Osteocyte (in vitro differentiated cells): ENCODE results near the gene RPS6KC1. TPM values are rescaled to one million over a fixed set of nuclear protein-coding genes. Genes with fewer than 3 reads are reported as not detected.

ENCODE experiments used
- DNase-seq: peaks from one replicate; pipeline ENCODE4 v3.0.0; 2021; ENCODE audit warnings: mixed read lengths; ENCODE audit not compliant: unreplicated experiment; ENCODE audit errors: extremely low spot score
- H3K27ac Mint-ChIP-seq: one replicate; pipeline ENCODE4 v1.8.0; 2021; ENCODE audit warnings: mild to moderate bottlenecking, mixed read lengths; ENCODE audit not compliant: unreplicated experiment
- H3K27me3 Mint-ChIP-seq: one replicate; pipeline ENCODE4 v1.8.0; 2021; ENCODE audit warnings: mixed read lengths; ENCODE audit not compliant: unreplicated experiment
- H3K36me3 Mint-ChIP-seq: one replicate; pipeline ENCODE4 v1.8.0; 2021; ENCODE audit warnings: mixed read lengths; ENCODE audit not compliant: unreplicated experiment
- H3K4me1 Mint-ChIP-seq: one replicate; pipeline ENCODE4 v1.8.0; 2021; ENCODE audit warnings: mixed read lengths; ENCODE audit not compliant: unreplicated experiment
- H3K4me3 Mint-ChIP-seq: one replicate; pipeline ENCODE4 v1.8.0; 2021; ENCODE audit warnings: mild to moderate bottlenecking, moderate library complexity, mixed read lengths; ENCODE audit not compliant: unreplicated experiment
- H3K9me3 Mint-ChIP-seq: one replicate; pipeline ENCODE4 v1.8.0; 2021; ENCODE audit warnings: mixed read lengths; ENCODE audit not compliant: unreplicated experiment
- CTCF ChIP-seq: fragments of 200-600 bp; sonication (generic); IDR thresholded peaks from 2 replicates; pipeline ENCODE4 v1.5.0; 2021; ENCODE audit warnings: antibody characterized with exemption, mild to moderate bottlenecking, moderate library complexity
- total RNA-seq: library from RNA; stranded (reverse); gene quantifications from 2 replicates; pipeline ENCODE4 v1.2.1, GENCODE V29; 2021

Gene RPS6KC1
- total RNA-seq, 1 donor from 2014 or later = 19.6 TPM

DNA sequence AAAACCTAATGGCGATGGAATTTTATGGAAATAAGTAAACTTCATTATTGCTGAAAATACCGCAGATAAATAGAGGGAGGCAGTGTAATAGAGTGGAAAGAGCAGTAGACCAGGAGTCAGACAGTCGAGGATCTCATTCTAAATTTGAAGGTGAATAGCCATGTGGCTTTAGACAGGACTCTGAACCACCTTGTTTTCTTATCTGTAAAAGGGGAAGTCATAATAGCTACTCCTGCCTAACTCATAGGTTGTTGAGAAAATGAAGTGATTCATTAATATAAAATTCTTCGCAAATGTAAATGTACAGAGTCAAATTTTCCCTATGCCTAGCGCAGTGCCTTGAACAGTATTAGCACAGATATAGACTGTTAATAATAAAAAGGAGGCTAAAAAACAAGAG lies 14.8 kb downstream of the RPS6KC1 start:
- no peak for DNase-seq
- peaks cover 2% of the 10 kb centered on the region for H3K36me3 Mint-ChIP-seq
- no peak for TF ChIP-seq CTCF
- H3K9me3 Mint-ChIP-seq = no peaks in the 10 kb centered on the region
- no peak overlapping the region for H3K4me3 Mint-ChIP-seq
- no peaks in the 10 kb centered on the region for H3K27me3 Mint-ChIP-seq
- H3K27ac Mint-ChIP-seq = no peak overlapping the region
- peaks cover 10% of the 10 kb centered on the region for H3K4me1 Mint-ChIP-seq

- Mint-ChIP-seq H3K9me3 (no peaks in the 10 kb centered on the region), H3K36me3 (no peaks in the 10 kb centered on the region), H3K27me3 (no peaks in the 10 kb centered on the region), H3K4me1 (peaks cover 13% of the 10 kb centered on the region), H3K4me3 (no peak overlapping the region), H3K27ac (no peak overlapping the region)
- DNase-seq = no peak
- TF ChIP-seq CTCF = no peak
Observed at GRCh38 chr1:213066363-213066762, 15.3 kb downstream of the RPS6KC1 start.

- no peak overlapping the region for H3K4me3 Mint-ChIP-seq
- no peak for DNase-seq
- no peaks in the 10 kb centered on the region for H3K36me3 Mint-ChIP-seq
- no peak overlapping the region for H3K27ac Mint-ChIP-seq
- no peak for TF ChIP-seq CTCF
- no peaks in the 10 kb centered on the region for H3K9me3 Mint-ChIP-seq
- peaks cover 19% of the 10 kb centered on the region for H3K4me1 Mint-ChIP-seq
- H3K27me3 Mint-ChIP-seq = no peaks in the 10 kb centered on the region
Observed at GRCh38 chr1:213067352-213067751, 16.3 kb downstream of the RPS6KC1 start.

GRCh38 chr1:213070406-213070805 lies 19.4 kb downstream of the RPS6KC1 start:
- no peak overlapping the region for H3K27ac Mint-ChIP-seq
- H3K4me1 Mint-ChIP-seq = peaks cover 26% of the 10 kb centered on the region
- H3K27me3 Mint-ChIP-seq = no peaks in the 10 kb centered on the region
- H3K4me3 Mint-ChIP-seq = no peak overlapping the region
- H3K36me3 Mint-ChIP-seq = peaks cover 8% of the 10 kb centered on the region
- no peaks in the 10 kb centered on the region for H3K9me3 Mint-ChIP-seq
- no peak for DNase-seq
- TF ChIP-seq CTCF = peak; percentile 39

GRCh38 chr1:213075725-213076124 lies 24.7 kb downstream of the RPS6KC1 start:
- Mint-ChIP-seq H3K27ac (no peak overlapping the region), H3K9me3 (no peaks in the 10 kb centered on the region), H3K27me3 (no peaks in the 10 kb centered on the region), H3K4me1 (peaks cover 17% of the 10 kb centered on the region), H3K4me3 (no peak overlapping the region), H3K36me3 (peaks cover 15% of the 10 kb centered on the region)
- no peak for TF ChIP-seq CTCF
- DNase-seq = no peak
